HCT116 (cell line): ENCODE data around the gene DOCK4. TPM values are rescaled to one million over a fixed set of nuclear protein-coding genes. Genes with fewer than 3 reads are reported as not detected.

Experiments
- ATAC-seq: fragments of 200-7000 bp; cut with Tn5 transposase; 2 replicates; pipeline ENCODE4 v1.9.1; 2020; ENCODE audit warnings: mild to moderate bottlenecking, moderate library complexity
- BruUV-seq: library from RNA; stranded (reverse); fragments of 400-500 nt; replicated peaks from 2 replicates; lab custom pipeline; 2021; lab: Mats Ljungman, UMichigan
- CTCF ChIA-PET: fragments of 300-600 bp; sonication (Branson Sonifier 250); formaldehyde crosslinking; loops from one replicate; lab custom pipeline; 2021; ENCODE audit warnings: antibody characterized with exemption; lab: Charles Lee
- POLR2A ChIA-PET: fragments of 300-600, 350-600 bp; sonication (Branson Sonifier 250); formaldehyde crosslinking; loops from one replicate; lab custom pipeline; 2021; ENCODE audit warnings: antibody characterized with exemption; lab: Charles Lee
- RAD21 ChIA-PET, 2 experiments: fragments of 300-600 bp; sonication (Branson Sonifier 250); formaldehyde crosslinking; loops; one replicate each; lab custom pipeline; 2023; ENCODE audit warnings: low total read pairs in 2 of 2; ENCODE audit not compliant: uncharacterized antibody in 2 of 2, unreplicated experiment in 2 of 2, low non-redundant PET in 1 of 2; lab: Charles Lee
- DNase-seq: peaks from one replicate; pipeline ENCODE4 v3.0.0-alpha.2; 2010; ENCODE audit warnings: low read depth, low spot score
- H2AFZ ChIP-seq: fragments of 200-600 bp; shearing (Covaris generic), sonication (generic); 2 replicates; pipeline ENCODE4 v1.6.1; 2017; ENCODE audit warnings: low read depth, mixed run types, mixed read lengths, antibody characterized with exemption, low read length; ENCODE audit not compliant: poor library complexity, severe bottlenecking
- H3K27ac ChIP-seq: 2 replicates; pipeline ENCODE4 v1.5.1; 2012; ENCODE audit warnings: low read depth, low read length
- H3K27me3 ChIP-seq: fragments of 200-600 bp; sonication (generic); 2 replicates; pipeline ENCODE4 v1.6.1; 2016; ENCODE audit warnings: mixed run types, low read length, mixed read lengths; ENCODE audit not compliant: insufficient read depth
- H3K36me3 ChIP-seq, 2 experiments: fragments of 200-500 bp in 1 of 2; fragments of 200-600 bp in 1 of 2; sonication (Bioruptor generic) in 1 of 2; sonication (generic) in 1 of 2; 2 replicates each; pipeline versions ENCODE4 v1.5.1 to v1.6.1; 2014 to 2016; ENCODE audit warnings: low read length in 2 of 2, inconsistent platforms in 1 of 2, mixed read lengths in 1 of 2, mixed run types in 1 of 2; ENCODE audit not compliant: insufficient read depth in 2 of 2, control insufficient read depth in 1 of 2
- H3K4me1 ChIP-seq, 2 experiments: fragments of 200-600 bp in 1 of 2; sonication (generic) in 1 of 2; 2 replicates each; pipeline versions ENCODE4 v1.5.1 to v1.6.1; 2012 to 2017; ENCODE audit warnings: low read length in 2 of 2, inconsistent platforms in 1 of 2, mild to moderate bottlenecking in 1 of 2, mixed read lengths in 1 of 2, mixed run types in 1 of 2, moderate library complexity in 1 of 2; ENCODE audit not compliant: insufficient read depth in 2 of 2, control insufficient read depth in 1 of 2
- H3K4me2 ChIP-seq: fragments of 200-600 bp; sonication (generic); 2 replicates; pipeline ENCODE4 v1.6.1; 2017; ENCODE audit warnings: mixed run types, low read length, mixed read lengths
- H3K4me3 ChIP-seq, 2 experiments: fragments of 200-600 bp in 1 of 2; sonication (generic) in 1 of 2; replicated peaks in 1 of 2; 2 replicates each; pipeline ENCODE4 v1.5.1; 2011 to 2016; ENCODE audit warnings: low read length in 2 of 2, control low read depth in 1 of 2, low read depth in 1 of 2, mild to moderate bottlenecking in 1 of 2, mixed read lengths in 1 of 2, mixed run types in 1 of 2
- H3K79me2 ChIP-seq: fragments of 200-600 bp; sonication (generic); 2 replicates; pipeline ENCODE4 v1.6.1; 2017; ENCODE audit warnings: mild to moderate bottlenecking, mixed run types, low read length, moderate library complexity, mixed read lengths; ENCODE audit not compliant: insufficient read depth
- H3K9ac ChIP-seq: fragments of 200-600 bp; sonication (generic); 2 replicates; pipeline ENCODE4 v1.6.1; 2016; ENCODE audit warnings: low read length, mixed read lengths
- H3K9me2 ChIP-seq: fragments of 200-600 bp; sonication (generic), shearing (Covaris generic); 2 replicates; pipeline ENCODE4 v1.6.1; 2017; ENCODE audit warnings: mixed run types, mild to moderate bottlenecking, moderate library complexity; ENCODE audit not compliant: insufficient read depth
- H3K9me3 ChIP-seq, 2 experiments: fragments of 200-500 bp in 1 of 2; fragments of 200-600 bp in 1 of 2; sonication (Bioruptor generic) in 1 of 2; sonication (generic) in 1 of 2; 2 replicates each; pipeline ENCODE4 v1.6.1; 2014 to 2017; ENCODE audit warnings: low read length in 2 of 2, mixed read lengths in 2 of 2, inconsistent platforms in 1 of 2, low read depth in 1 of 2, mild to moderate bottlenecking in 1 of 2, mixed run types in 1 of 2, moderate library complexity in 1 of 2; ENCODE audit not compliant: control insufficient read depth in 1 of 2, insufficient read depth in 1 of 2
- H4K20me1 ChIP-seq: fragments of 200-600 bp; sonication (generic), shearing (Covaris generic); 2 replicates; pipeline ENCODE4 v1.6.1; 2017; ENCODE audit warnings: mixed run types, mild to moderate bottlenecking, moderate library complexity; ENCODE audit not compliant: insufficient read depth
- ATF3 ChIP-seq: IDR thresholded peaks from 2 replicates; pipeline ENCODE4 v1.6.1; 2012
- CEBPB ChIP-seq: IDR thresholded peaks from 2 replicates; pipeline ENCODE4 v1.6.1; 2012; ENCODE audit warnings: low read depth
- CTCF ChIP-seq, 3 experiments: fragments of 200-600 bp in 1 of 3; sonication (generic) in 1 of 3; IDR thresholded peaks in 2 of 3; conservative IDR thresholded peaks in 1 of 3; 2 replicates each; pipeline ENCODE4 v1.5.1; 2012 to 2017; ENCODE audit warnings: low read depth in 2 of 3, low read length in 2 of 3, antibody characterized with exemption in 1 of 3, borderline replicate concordance in 1 of 3, control low read depth in 1 of 3, mild to moderate bottlenecking in 1 of 3, mixed read lengths in 1 of 3, mixed run types in 1 of 3, moderate library complexity in 1 of 3; ENCODE audit not compliant: insufficient read depth in 1 of 3
- EGR1 ChIP-seq: IDR thresholded peaks from 2 replicates; pipeline ENCODE4 v1.6.1; 2012; ENCODE audit warnings: low read depth
- ELF1 ChIP-seq: IDR thresholded peaks from 2 replicates; pipeline ENCODE4 v1.6.1; 2012; ENCODE audit warnings: low read depth, borderline replicate concordance
- EZH2 ChIP-seq: fragments of 200-600 bp; sonication (generic); IDR thresholded peaks from 2 replicates; pipeline ENCODE4 v1.6.1; 2017; ENCODE audit warnings: antibody characterized with exemption, mixed run types
- EZH2phosphoT487 ChIP-seq: fragments of 200-600 bp; IDR thresholded peaks from 2 replicates; pipeline ENCODE4 v1.6.1; 2018; ENCODE audit warnings: antibody characterized with exemption, borderline replicate concordance
- FOSL1 ChIP-seq: IDR thresholded peaks from 2 replicates; pipeline ENCODE4 v1.6.1; 2012; ENCODE audit warnings: low read depth
- JUND ChIP-seq: IDR thresholded peaks from 2 replicates; pipeline ENCODE4 v1.6.1; 2012
- POLR2AphosphoS5 ChIP-seq: IDR thresholded peaks from 2 replicates; pipeline ENCODE4 v1.6.1; 2011; ENCODE audit warnings: mild to moderate bottlenecking, low read depth, low read length, moderate library complexity
- RAD21 ChIP-seq: IDR thresholded peaks from 2 replicates; pipeline ENCODE4 v1.6.1; 2012; ENCODE audit warnings: low read depth, mild to moderate bottlenecking
- REST ChIP-seq: IDR thresholded peaks from 2 replicates; pipeline ENCODE4 v1.6.1; 2012; ENCODE audit warnings: low read depth
- SP1 ChIP-seq: IDR thresholded peaks from 2 replicates; pipeline ENCODE4 v1.6.1; 2012; ENCODE audit warnings: low read depth
- SRF ChIP-seq: IDR thresholded peaks from 2 replicates; pipeline ENCODE4 v1.6.1; 2012; ENCODE audit warnings: low read depth
- YY1 ChIP-seq: IDR thresholded peaks from 2 replicates; pipeline ENCODE4 v1.6.1; 2011; ENCODE audit warnings: low read length, low read depth, moderate library complexity, mild to moderate bottlenecking; ENCODE audit not compliant: insufficient replicate concordance; ENCODE audit errors: extremely low read depth
- ZFX ChIP-seq: fragments of 450-650 bp; IDR thresholded peaks from 2 replicates; pipeline ENCODE4 v1.6.1; 2017
- ZNF274 ChIP-seq: fragments of 200-500 bp; sonication (Bioruptor generic); IDR thresholded peaks from 2 replicates; pipeline ENCODE4 v1.6.1; 2014; ENCODE audit warnings: mild to moderate bottlenecking, low read depth, low read length, inconsistent platforms
- intact Hi-C: fragments of 100-400 bp; cut with micrococcal nuclease; formaldehyde crosslinking; loops from 2 replicates; pipeline ENCODE4 v1.10.0; 2022
- total RNA-seq: library from RNA; stranded (reverse); gene quantifications from one replicate; pipeline ENCODE4 v1.2.1, GENCODE V29; 2021; ENCODE audit not compliant: unreplicated experiment

The DOCK4 gene
- total RNA-seq, 1 experiment from 2014 or later, result 2.2 TPM

- intact Hi-C loops, result no loop called here
- Histone ChIP-seq H3K9me3 (no peaks in the 10 kb centered on the region), H2AFZ (no peak overlapping the region), H3K27ac (no peak overlapping the region), H3K4me3 (no peak overlapping the region), H3K4me2 (no peak overlapping the region), H3K4me1 (no peaks in the 10 kb centered on the region), H3K9ac (no peak overlapping the region), H3K36me3 (no peaks in the 10 kb centered on the region), H4K20me1 (no peaks in the 10 kb centered on the region), H3K79me2 (no peaks in the 10 kb centered on the region), H3K27me3 (peaks cover 4% of the 10 kb centered on the region; the same call in 1 of the 2 replicates), H3K9me2 (no peaks in the 10 kb centered on the region)
- RAD21 ChIA-PET, result no interaction called here
- CTCF ChIA-PET, result no interaction called here
- DNase-seq (no peak), ATAC-seq (no peak)
- POLR2A ChIA-PET, result no interaction called here
- BruUV-seq, result no TSS peak
- TF ChIP-seq EZH2, result no peak
- TF ChIP-seq YY1, result no peak
- TF ChIP-seq FOSL1, result no peak
- no peak for TF ChIP-seq SP1
- no peak for TF ChIP-seq ATF3
- no peak for TF ChIP-seq CEBPB
- TF ChIP-seq ZNF274, result no peak
- no peak for TF ChIP-seq RAD21
- no peak for TF ChIP-seq SRF
- TF ChIP-seq EZH2phosphoT487, result no peak
- TF ChIP-seq ZFX, result no peak
- no peak for TF ChIP-seq POLR2AphosphoS5
- TF ChIP-seq REST, result no peak
- no peak for TF ChIP-seq ELF1
- TF ChIP-seq CTCF (IDR thresholded peaks at IDR 0.05 in 2 of 3, conservative IDR thresholded peaks at IDR 0.05 in 1 of 3; ENCODE audit: borderline replicate concordance in 1 of 3, insufficient read depth in 1 of 3, low read depth in 2 of 3, low read length in 2 of 3), result no peak
- TF ChIP-seq EGR1, result no peak
- no peak for TF ChIP-seq JUND
Observed at GRCh38 chr7:111911166-111911961, 294.8 kb downstream of the DOCK4 start.
